ENCODE measurements around the gene EPC1. TPM values are rescaled to one million over a fixed set of nuclear protein-coding genes. Genes with fewer than 3 reads are reported as not detected.
"Not testable (repeated sequence)": the region's sequence is repeated elsewhere in the genome, so short reads cannot be mapped to it uniquely, and the experiment has no call there.

Gene EPC1
- total RNA-seq, 4 donors from 2014 or later, result 25.0 to 37.9 (median 29.3) TPM

- H3K27ac ChIP-seq, result no peak overlapping the region
- TF ChIP-seq CTCF (IDR thresholded peaks at IDR 0.05 in 4 of 5, conservative IDR thresholded peaks at IDR 0.05 in 1 of 5) (no peak), POLR2A (IDR thresholded peaks at IDR 0.05) (no peak)
- H3K36me3 ChIP-seq, result no peaks in the 10 kb centered on the region
- no peak overlapping the region for H3K4me3 ChIP-seq
- DNase-seq, result no peak
- no peaks in the 10 kb centered on the region for H3K9me3 ChIP-seq
- ATAC-seq, result no peak
- no peaks in the 10 kb centered on the region for H3K27me3 ChIP-seq
- in situ Hi-C loops (cut with MboI; ENCODE audit: low sequenced_read_pairs in 4 of 4) (loop anchor here in 3 of 4 donors (10.0 kb wide), 3 partner anchors 92 to 122 kb away; partner anchors contain the start of gene EPC1 (in 1 of the 3)), intact Hi-C loops (cut with DNase I; ENCODE audit: low total_unique reads) (no loop called here)
- H3K4me1 ChIP-seq, result no peaks in the 10 kb centered on the region
Observed at GRCh38 chr10:32253276-32253675, 93.7 kb downstream of the EPC1 start.

GRCh38 chr10:32250489-32250888 lies 96.5 kb downstream of the EPC1 start:
- H3K36me3 ChIP-seq; H3K4me3 ChIP-seq; intact Hi-C loops (cut with DNase I; ENCODE audit: low total_unique reads); DNase-seq; H3K27ac ChIP-seq; H3K4me1 ChIP-seq; ATAC-seq; H3K27me3 ChIP-seq; H3K9me3 ChIP-seq: not testable (repeated sequence)
- in situ Hi-C loops (cut with MboI; ENCODE audit: low sequenced_read_pairs in 4 of 4), result loop anchor here in 3 of 4 donors (10.0 kb wide), 3 partner anchors 94 to 124 kb away; partner anchors contain the start of gene EPC1 (in 1 of the 3)

- in situ Hi-C loops (cut with MboI; ENCODE audit: low sequenced_read_pairs in 4 of 4), result no loop called here
- Histone ChIP-seq H3K9me3 (no peaks in the 10 kb centered on the region), H3K4me3 (no peak overlapping the region), H3K4me1 (no peaks in the 10 kb centered on the region), H3K27me3 (no peaks in the 10 kb centered on the region), H3K36me3 (no peaks in the 10 kb centered on the region), H3K27ac (no peak overlapping the region)
- no peak for ATAC-seq
- intact Hi-C loops (cut with DNase I; ENCODE audit: low total_unique reads), result no loop called here
- no peak for TF ChIP-seq CTCF (IDR thresholded peaks at IDR 0.05 in 4 of 5, conservative IDR thresholded peaks at IDR 0.05 in 1 of 5)
- no peak for TF ChIP-seq POLR2A (IDR thresholded peaks at IDR 0.05)
- DNase-seq, result no peak
Observed at GRCh38 chr10:32246685-32247084, 100.3 kb downstream of the EPC1 start.

GRCh38 chr10:32245760-32246159 lies 101.2 kb downstream of the EPC1 start:
- intact Hi-C loops (cut with DNase I; ENCODE audit: low total_unique reads), result no loop called here

More at GRCh38 chr10:32245760-32246159, 101.2 kb downstream of the EPC1 start:
- Histone ChIP-seq H3K27ac (no peak overlapping the region), H3K9me3 (no peaks in the 10 kb centered on the region), H3K27me3 (no peaks in the 10 kb centered on the region), H3K4me3 (no peak overlapping the region), H3K36me3 (no peaks in the 10 kb centered on the region), H3K4me1 (no peaks in the 10 kb centered on the region)
- in situ Hi-C loops (cut with MboI; ENCODE audit: low sequenced_read_pairs in 4 of 4), result no loop called here
- no peak for ATAC-seq
- no peak for DNase-seq
- TF ChIP-seq CTCF (IDR thresholded peaks at IDR 0.05 in 4 of 5, conservative IDR thresholded peaks at IDR 0.05 in 1 of 5) (no peak), POLR2A (IDR thresholded peaks at IDR 0.05) (no peak)

Measured in gastrocnemius medialis (tissue), 4 donors.